ENCODE data around the gene COBL.

The COBL gene

GRCh38 chr7:51058764-51059163, 257.8 kb downstream of the COBL start:
- TF ChIP-seq CTCF (IDR thresholded peaks at IDR 0.05; ENCODE audit: insufficient read depth, low read depth, low read length, missing control alignments), result no peak
- DNase-seq (ENCODE audit: low read depth), result no peak
- no peak overlapping the region for H3K4me3 ChIP-seq (ENCODE audit: low read length)

- DNase-seq (ENCODE audit: low read depth), result no peak
- TF ChIP-seq CTCF (IDR thresholded peaks at IDR 0.05; ENCODE audit: insufficient read depth, low read depth, low read length, missing control alignments), result no peak
- no peak overlapping the region for H3K4me3 ChIP-seq (ENCODE audit: low read length)
These were observed 261.4 kb downstream of the COBL start for GRCh38 chr7:51055039-51055840.

GRCh38 chr7:51054231-51054630, 262.4 kb downstream of the COBL start:
- DNase-seq (ENCODE audit: low read depth), result no peak
- no peak for TF ChIP-seq CTCF (IDR thresholded peaks at IDR 0.05; ENCODE audit: insufficient read depth, low read depth, low read length, missing control alignments)
- H3K4me3 ChIP-seq (ENCODE audit: low read length), result no peak overlapping the region

GRCh38 chr7:51053160-51053925, 263.3 kb downstream of the COBL start:
- no peak overlapping the region for H3K4me3 ChIP-seq (ENCODE audit: low read length)
- DNase-seq (ENCODE audit: low read depth), result no peak
- no peak for TF ChIP-seq CTCF (IDR thresholded peaks at IDR 0.05; ENCODE audit: insufficient read depth, low read depth, low read length, missing control alignments)

- no peak overlapping the region for H3K4me3 ChIP-seq (ENCODE audit: low read length)
- no peak for TF ChIP-seq CTCF (IDR thresholded peaks at IDR 0.05; ENCODE audit: insufficient read depth, low read depth, low read length, missing control alignments)
- DNase-seq (ENCODE audit: low read depth), result peak; percentile 42
These were observed 270.1 kb downstream of the COBL start for GRCh38 chr7:51046482-51046881.

GRCh38 chr7:51046103-51046466, 270.5 kb downstream of the COBL start:
- no peak overlapping the region for H3K4me3 ChIP-seq (ENCODE audit: low read length)
- no peak for TF ChIP-seq CTCF (IDR thresholded peaks at IDR 0.05; ENCODE audit: insufficient read depth, low read depth, low read length, missing control alignments)
- DNase-seq (ENCODE audit: low read depth), result no peak
